ENCODE measurements around the gene TOP2B. TPM values are rescaled to one million over a fixed set of nuclear protein-coding genes. Genes with fewer than 3 reads are reported as not detected.

Gene TOP2B
- total and polyA plus RNA-seq, 2 experiments from 2014 or later, result 92.0 to 179 TPM

DNA sequence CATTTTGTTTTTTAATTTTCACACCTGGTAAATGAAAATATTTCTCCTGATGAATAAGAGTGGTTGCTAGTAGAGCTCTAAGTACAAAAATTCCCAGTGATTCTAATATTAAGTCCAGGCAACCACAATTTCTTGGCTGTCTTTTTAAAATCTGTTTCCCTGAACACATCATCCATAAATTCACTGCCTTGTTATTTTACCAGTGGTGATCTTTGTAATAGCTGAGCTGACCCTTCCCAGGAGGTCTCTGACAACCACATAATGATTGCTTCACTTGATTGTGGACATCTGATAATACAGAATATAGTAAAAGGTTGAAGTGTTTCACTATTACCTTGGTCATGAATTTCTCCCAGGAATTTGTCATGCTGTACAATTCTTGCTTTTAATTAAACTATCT, 13.9 kb upstream of the TOP2B start (continued):
- no peak for TF ChIP-seq REST (IDR thresholded peaks at IDR 0.05; ENCODE audit: unreplicated experiment)
- TF ChIP-seq ZNF331 (CRISPR knock-in tag; IDR thresholded peaks at IDR 0.05; ENCODE audit: low read depth), result no peak
- no peak for TF ChIP-seq CREB1 (CRISPR knock-in tag; IDR thresholded peaks at IDR 0.05; ENCODE audit: low read depth)
- TF ChIP-seq EZH2 (IDR thresholded peaks at IDR 0.05; ENCODE audit: low read depth, unreplicated experiment), result no peak

- Mint-ChIP-seq H3K27me3 (ENCODE audit: insufficient read depth, low read depth, poor library complexity) (no peaks in the 10 kb centered on the region), H3K4me3 (no peak overlapping the region), H3K36me3 (ENCODE audit: low read depth) (peaks cover 5% of the 10 kb centered on the region; the same call in 1 of the 3 replicates), H3K27ac (no peak overlapping the region), H3K9me3 (peaks cover 8% of the 10 kb centered on the region), H3K4me1 (no peaks in the 10 kb centered on the region)
- no peak overlapping the region for H3K4me2 ChIP-seq
- H3K27me3 ChIP-seq (ENCODE audit: insufficient read depth), result no peaks in the 10 kb centered on the region
- no peak for ATAC-seq
- peaks cover 10% of the 10 kb centered on the region; the same call in 1 of the 2 replicates for H3K4me1 ChIP-seq (ENCODE audit: insufficient read depth)
- peak overlapping the region; percentile 66 for H2AFZ ChIP-seq
- no peaks in the 10 kb centered on the region for H4K20me1 ChIP-seq (replicated peaks; ENCODE audit: insufficient read depth)
- H3K4me3 ChIP-seq, result no peak overlapping the region
- no peaks in the 10 kb centered on the region for H3K9me2 ChIP-seq (ENCODE audit: insufficient read depth)
- no peaks in the 10 kb centered on the region for H3F3A ChIP-seq (replicated peaks; ENCODE audit: low read depth)
- H3K27ac ChIP-seq (ENCODE audit: low read depth), result no peak overlapping the region
- no peaks in the 10 kb centered on the region for H3K79me2 ChIP-seq (replicated peaks; ENCODE audit: insufficient read depth)
- H3K36me3 ChIP-seq (ENCODE audit: insufficient read depth), result no peaks in the 10 kb centered on the region
- no peak for DNase-seq (ENCODE audit: low spot score)
- TF ChIP-seq REST (IDR thresholded peaks at IDR 0.05; ENCODE audit: unreplicated experiment) (no peak), STAT1 (IDR thresholded peaks at IDR 0.05; ENCODE audit: unreplicated experiment) (no peak), POLR2AphosphoS5 (IDR thresholded peaks at IDR 0.05; ENCODE audit: low read depth) (no peak), EZH2phosphoT487 (IDR thresholded peaks at IDR 0.05; ENCODE audit: unreplicated experiment) (no peak), ZNF331 (CRISPR knock-in tag; IDR thresholded peaks at IDR 0.05; ENCODE audit: low read depth) (no peak), JUNB (IDR thresholded peaks at IDR 0.05; ENCODE audit: unreplicated experiment) (no peak), ZNF114 (CRISPR knock-in tag; IDR thresholded peaks at IDR 0.05) (no peak), CREB1 (CRISPR knock-in tag; IDR thresholded peaks at IDR 0.05; ENCODE audit: low read depth) (no peak)
- TF ChIP-seq, protein P1, sequence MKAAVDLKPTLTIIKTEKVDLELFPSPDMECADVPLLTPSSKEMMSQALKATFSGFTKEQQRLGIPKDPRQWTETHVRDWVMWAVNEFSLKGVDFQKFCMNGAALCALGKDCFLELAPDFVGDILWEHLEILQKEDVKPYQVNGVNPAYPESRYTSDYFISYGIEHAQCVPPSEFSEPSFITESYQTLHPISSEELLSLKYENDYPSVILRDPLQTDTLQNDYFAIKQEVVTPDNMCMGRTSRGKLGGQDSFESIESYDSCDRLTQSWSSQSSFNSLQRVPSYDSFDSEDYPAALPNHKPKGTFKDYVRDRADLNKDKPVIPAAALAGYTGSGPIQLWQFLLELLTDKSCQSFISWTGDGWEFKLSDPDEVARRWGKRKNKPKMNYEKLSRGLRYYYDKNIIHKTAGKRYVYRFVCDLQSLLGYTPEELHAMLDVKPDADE (IDR thresholded peaks at IDR 0.05), result no peak
- TF ChIP-seq, protein P2, sequence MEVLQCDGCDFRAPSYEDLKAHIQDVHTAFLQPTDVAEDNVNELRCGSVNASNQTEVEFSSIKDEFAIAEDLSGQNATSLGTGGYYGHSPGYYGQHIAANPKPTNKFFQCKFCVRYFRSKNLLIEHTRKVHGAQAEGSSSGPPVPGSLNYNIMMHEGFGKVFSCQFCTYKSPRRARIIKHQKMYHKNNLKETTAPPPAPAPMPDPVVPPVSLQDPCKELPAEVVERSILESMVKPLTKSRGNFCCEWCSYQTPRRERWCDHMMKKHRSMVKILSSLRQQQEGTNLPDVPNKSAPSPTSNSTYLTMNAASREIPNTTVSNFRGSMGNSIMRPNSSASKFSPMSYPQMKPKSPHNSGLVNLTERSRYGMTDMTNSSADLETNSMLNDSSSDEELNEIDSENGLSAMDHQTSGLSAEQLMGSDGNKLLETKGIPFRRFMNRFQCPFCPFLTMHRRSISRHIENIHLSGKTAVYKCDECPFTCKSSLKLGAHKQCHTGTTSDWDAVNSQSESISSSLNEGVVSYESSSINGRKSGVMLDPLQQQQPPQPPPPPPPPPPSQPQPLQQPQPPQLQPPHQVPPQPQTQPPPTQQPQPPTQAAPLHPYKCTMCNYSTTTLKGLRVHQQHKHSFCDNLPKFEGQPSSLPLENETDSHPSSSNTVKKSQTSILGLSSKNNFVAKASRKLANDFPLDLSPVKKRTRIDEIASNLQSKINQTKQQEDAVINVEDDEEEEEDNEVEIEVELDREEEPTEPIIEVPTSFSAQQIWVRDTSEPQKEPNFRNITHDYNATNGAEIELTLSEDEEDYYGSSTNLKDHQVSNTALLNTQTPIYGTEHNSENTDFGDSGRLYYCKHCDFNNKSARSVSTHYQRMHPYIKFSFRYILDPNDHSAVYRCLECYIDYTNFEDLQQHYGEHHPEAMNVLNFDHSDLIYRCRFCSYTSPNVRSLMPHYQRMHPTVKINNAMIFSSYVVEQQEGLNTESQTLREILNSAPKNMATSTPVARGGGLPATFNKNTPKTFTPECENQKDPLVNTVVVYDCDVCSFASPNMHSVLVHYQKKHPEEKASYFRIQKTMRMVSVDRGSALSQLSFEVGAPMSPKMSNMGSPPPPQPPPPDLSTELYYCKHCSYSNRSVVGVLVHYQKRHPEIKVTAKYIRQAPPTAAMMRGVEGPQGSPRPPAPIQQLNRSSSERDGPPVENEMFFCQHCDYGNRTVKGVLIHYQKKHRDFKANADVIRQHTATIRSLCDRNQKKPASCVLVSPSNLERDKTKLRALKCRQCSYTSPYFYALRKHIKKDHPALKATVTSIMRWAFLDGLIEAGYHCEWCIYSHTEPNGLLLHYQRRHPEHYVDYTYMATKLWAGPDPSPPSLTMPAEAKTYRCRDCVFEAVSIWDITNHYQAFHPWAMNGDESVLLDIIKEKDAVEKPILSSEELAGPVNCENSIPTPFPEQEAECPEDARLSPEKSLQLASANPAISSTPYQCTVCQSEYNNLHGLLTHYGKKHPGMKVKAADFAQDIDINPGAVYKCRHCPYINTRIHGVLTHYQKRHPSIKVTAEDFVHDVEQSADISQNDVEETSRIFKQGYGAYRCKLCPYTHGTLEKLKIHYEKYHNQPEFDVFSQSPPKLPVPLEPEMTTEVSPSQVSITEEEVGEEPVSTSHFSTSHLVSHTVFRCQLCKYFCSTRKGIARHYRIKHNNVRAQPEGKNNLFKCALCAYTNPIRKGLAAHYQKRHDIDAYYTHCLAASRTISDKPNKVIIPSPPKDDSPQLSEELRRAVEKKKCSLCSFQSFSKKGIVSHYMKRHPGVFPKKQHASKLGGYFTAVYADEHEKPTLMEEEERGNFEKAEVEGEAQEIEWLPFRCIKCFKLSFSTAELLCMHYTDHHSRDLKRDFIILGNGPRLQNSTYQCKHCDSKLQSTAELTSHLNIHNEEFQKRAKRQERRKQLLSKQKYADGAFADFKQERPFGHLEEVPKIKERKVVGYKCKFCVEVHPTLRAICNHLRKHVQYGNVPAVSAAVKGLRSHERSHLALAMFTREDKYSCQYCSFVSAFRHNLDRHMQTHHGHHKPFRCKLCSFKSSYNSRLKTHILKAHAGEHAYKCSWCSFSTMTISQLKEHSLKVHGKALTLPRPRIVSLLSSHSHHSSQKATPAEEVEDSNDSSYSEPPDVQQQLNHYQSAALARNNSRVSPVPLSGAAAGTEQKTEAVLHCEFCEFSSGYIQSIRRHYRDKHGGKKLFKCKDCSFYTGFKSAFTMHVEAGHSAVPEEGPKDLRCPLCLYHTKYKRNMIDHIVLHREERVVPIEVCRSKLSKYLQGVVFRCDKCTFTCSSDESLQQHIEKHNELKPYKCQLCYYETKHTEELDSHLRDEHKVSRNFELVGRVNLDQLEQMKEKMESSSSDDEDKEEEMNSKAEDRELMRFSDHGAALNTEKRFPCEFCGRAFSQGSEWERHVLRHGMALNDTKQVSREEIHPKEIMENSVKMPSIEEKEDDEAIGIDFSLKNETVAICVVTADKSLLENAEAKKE (CRISPR knock-in tag; IDR thresholded peaks at IDR 0.05), result no peak
Measured at GRCh38 chr3:25677121-25677520, 12.4 kb upstream of the TOP2B start.

All from GM23338 (cell line).